HG02852 (cell line): ENCODE data around the gene RAB23.
A peak's percentile ranks its signal among the peaks of the same experiment; 100 is the strongest.

ENCODE experiments used
- ATAC-seq: cut with Tn5 transposase; IDR thresholded peaks from one replicate; pipeline ENCODE4 v1.9.1; 2021; ENCODE audit warnings: mild to moderate bottlenecking, moderate library complexity; ENCODE audit not compliant: unreplicated experiment

Gene RAB23

GRCh38 chr6:57221936-57222742 lies at the start of gene RAB23:
Gene RAB23, minus strand, starts transcription at chr6:57222307. Its CDS starts 11,927 bp downstream, at chr6:57210380.
- ATAC-seq: peak; percentile 88

GRCh38 chr6:57268294-57268640 lies 46.2 kb upstream of the RAB23 start:
- no peak for ATAC-seq

- no peak for ATAC-seq
Measured at GRCh38 chr6:57267586-57268293, 45.6 kb upstream of the RAB23 start.

GRCh38 chr6:57265755-57266221 lies 43.7 kb upstream of the RAB23 start:
- ATAC-seq: no peak

- no peak for ATAC-seq
Measured at GRCh38 chr6:57263739-57264138, 41.6 kb upstream of the RAB23 start.

- ATAC-seq: no peak
Measured at GRCh38 chr6:57262901-57263694, 41.0 kb upstream of the RAB23 start.

- ATAC-seq: no peak
Measured at GRCh38 chr6:57262488-57262887, 40.4 kb upstream of the RAB23 start.

- no peak for ATAC-seq
Measured at GRCh38 chr6:57261926-57262325, 39.8 kb upstream of the RAB23 start.

GRCh38 chr6:57259064-57259463 lies 37.0 kb upstream of the RAB23 start:
- ATAC-seq: no peak

- no peak for ATAC-seq
Measured at GRCh38 chr6:57257911-57258541, 35.9 kb upstream of the RAB23 start.

GRCh38 chr6:57256541-57256940 lies 34.4 kb upstream of the RAB23 start:
- no peak for ATAC-seq

- no peak for ATAC-seq
Measured at GRCh38 chr6:57255451-57256169, 33.5 kb upstream of the RAB23 start.

GRCh38 chr6:57254055-57254717 lies 32.1 kb upstream of the RAB23 start:
- no peak for ATAC-seq

- no peak for ATAC-seq
Measured at GRCh38 chr6:57252975-57253374, 30.9 kb upstream of the RAB23 start.

GRCh38 chr6:57252137-57252536 lies 30.0 kb upstream of the RAB23 start:
- ATAC-seq: no peak

GRCh38 chr6:57250348-57250747 lies 28.2 kb upstream of the RAB23 start:
- no peak for ATAC-seq

- no peak for ATAC-seq
Measured at GRCh38 chr6:57248311-57248895, 26.3 kb upstream of the RAB23 start.

- ATAC-seq: no peak
Measured at GRCh38 chr6:57247603-57248002, 25.5 kb upstream of the RAB23 start.

- ATAC-seq: no peak
Measured at GRCh38 chr6:57246307-57246706, 24.2 kb upstream of the RAB23 start.
